ENCODE measurements around the gene UNK. TPM values are rescaled to one million over a fixed set of nuclear protein-coding genes. Genes with fewer than 3 reads are reported as not detected.

UNK gene
- total RNA-seq, 1 experiment from 2014 or later = 35.4 TPM

DNA sequence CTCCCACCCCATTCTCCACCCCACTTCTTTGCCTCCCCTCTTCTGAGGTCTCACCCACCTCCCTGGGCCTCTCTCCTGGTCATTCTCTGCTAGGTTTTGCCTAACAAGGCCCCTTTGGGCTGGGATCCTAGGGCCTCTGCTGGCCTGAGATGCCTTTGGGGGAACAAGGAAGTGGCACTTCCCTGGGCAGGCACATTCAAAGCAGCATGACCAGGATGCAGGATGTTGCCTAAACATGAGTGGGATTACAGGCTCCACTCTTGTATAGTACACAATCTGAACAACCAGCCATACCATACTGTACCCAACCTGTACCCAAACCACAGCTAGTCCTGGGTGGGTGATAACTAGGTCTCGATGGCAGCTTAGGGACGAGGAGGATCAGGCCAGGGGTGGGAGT, 28.6 kb upstream of the UNK start:
- ChIA-PET POLR2A (interaction anchor here (0.5 kb wide), 1 partner anchor 10 kb away, joined by 3 read pairs; no protein-coding TSS in a partner anchor), CTCF (interaction anchor here (0.6 to 9.4 kb wide), 4 partner anchors 6 to 155 kb away, joined by 3 to 318 read pairs (median 40); partner anchors contain the start of gene GALK1)
- peaks cover 13% of the 10 kb centered on the region for H3K4me1 Mint-ChIP-seq
- no peak overlapping the region for H3K4me3 Mint-ChIP-seq
- no peak for ATAC-seq
- TF ChIP-seq, protein P1, sequence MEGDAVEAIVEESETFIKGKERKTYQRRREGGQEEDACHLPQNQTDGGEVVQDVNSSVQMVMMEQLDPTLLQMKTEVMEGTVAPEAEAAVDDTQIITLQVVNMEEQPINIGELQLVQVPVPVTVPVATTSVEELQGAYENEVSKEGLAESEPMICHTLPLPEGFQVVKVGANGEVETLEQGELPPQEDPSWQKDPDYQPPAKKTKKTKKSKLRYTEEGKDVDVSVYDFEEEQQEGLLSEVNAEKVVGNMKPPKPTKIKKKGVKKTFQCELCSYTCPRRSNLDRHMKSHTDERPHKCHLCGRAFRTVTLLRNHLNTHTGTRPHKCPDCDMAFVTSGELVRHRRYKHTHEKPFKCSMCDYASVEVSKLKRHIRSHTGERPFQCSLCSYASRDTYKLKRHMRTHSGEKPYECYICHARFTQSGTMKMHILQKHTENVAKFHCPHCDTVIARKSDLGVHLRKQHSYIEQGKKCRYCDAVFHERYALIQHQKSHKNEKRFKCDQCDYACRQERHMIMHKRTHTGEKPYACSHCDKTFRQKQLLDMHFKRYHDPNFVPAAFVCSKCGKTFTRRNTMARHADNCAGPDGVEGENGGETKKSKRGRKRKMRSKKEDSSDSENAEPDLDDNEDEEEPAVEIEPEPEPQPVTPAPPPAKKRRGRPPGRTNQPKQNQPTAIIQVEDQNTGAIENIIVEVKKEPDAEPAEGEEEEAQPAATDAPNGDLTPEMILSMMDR (IDR thresholded peaks at IDR 0.05) = no peak
- TF ChIP-seq EMX1 (CRISPR knock-in tag; IDR thresholded peaks at IDR 0.05) (no peak), GRHL2 (CRISPR knock-in tag; IDR thresholded peaks at IDR 0.05; ENCODE audit: insufficient replicate concordance, severe bottlenecking) (no peak), SOX15 (CRISPR knock-in tag; IDR thresholded peaks at IDR 0.05) (no peak), RELA (CRISPR knock-in tag; IDR thresholded peaks at IDR 0.05; ENCODE audit: borderline replicate concordance) (no peak), SMAD4 (CRISPR knock-in tag; IDR thresholded peaks at IDR 0.05) (no peak), ZNF263 (CRISPR knock-in tag; IDR thresholded peaks at IDR 0.05; ENCODE audit: low read depth) (no peak), PRRX2 (CRISPR knock-in tag; IDR thresholded peaks at IDR 0.05) (no peak), ZNF317 (CRISPR knock-in tag; IDR thresholded peaks at IDR 0.05; ENCODE audit: borderline replicate concordance, low read depth) (no peak), SMAD3 (CRISPR knock-in tag; IDR thresholded peaks at IDR 0.05; ENCODE audit: borderline replicate concordance) (no peak), MYBL2 (CRISPR knock-in tag; IDR thresholded peaks at IDR 0.05) (no peak), ATF6 (CRISPR knock-in tag; IDR thresholded peaks at IDR 0.05) (no peak), TEAD1 (CRISPR knock-in tag; IDR thresholded peaks at IDR 0.05) (no peak)
- TF ChIP-seq, protein P2, sequence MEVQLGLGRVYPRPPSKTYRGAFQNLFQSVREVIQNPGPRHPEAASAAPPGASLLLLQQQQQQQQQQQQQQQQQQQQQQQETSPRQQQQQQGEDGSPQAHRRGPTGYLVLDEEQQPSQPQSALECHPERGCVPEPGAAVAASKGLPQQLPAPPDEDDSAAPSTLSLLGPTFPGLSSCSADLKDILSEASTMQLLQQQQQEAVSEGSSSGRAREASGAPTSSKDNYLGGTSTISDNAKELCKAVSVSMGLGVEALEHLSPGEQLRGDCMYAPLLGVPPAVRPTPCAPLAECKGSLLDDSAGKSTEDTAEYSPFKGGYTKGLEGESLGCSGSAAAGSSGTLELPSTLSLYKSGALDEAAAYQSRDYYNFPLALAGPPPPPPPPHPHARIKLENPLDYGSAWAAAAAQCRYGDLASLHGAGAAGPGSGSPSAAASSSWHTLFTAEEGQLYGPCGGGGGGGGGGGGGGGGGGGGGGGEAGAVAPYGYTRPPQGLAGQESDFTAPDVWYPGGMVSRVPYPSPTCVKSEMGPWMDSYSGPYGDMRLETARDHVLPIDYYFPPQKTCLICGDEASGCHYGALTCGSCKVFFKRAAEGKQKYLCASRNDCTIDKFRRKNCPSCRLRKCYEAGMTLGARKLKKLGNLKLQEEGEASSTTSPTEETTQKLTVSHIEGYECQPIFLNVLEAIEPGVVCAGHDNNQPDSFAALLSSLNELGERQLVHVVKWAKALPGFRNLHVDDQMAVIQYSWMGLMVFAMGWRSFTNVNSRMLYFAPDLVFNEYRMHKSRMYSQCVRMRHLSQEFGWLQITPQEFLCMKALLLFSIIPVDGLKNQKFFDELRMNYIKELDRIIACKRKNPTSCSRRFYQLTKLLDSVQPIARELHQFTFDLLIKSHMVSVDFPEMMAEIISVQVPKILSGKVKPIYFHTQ (CRISPR knock-in tag; IDR thresholded peaks at IDR 0.05) = no peak
- TF ChIP-seq, protein P3, sequence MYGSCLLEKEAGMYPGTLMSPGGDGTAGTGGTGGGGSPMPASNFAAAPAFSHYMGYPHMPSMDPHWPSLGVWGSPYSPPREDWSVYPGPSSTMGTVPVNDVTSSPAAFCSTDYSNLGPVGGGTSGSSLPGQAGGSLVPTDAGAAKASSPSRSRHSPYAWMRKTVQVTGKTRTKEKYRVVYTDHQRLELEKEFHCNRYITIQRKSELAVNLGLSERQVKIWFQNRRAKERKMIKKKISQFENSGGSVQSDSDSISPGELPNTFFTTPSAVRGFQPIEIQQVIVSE (CRISPR knock-in tag; IDR thresholded peaks at IDR 0.05; ENCODE audit: borderline replicate concordance) = no peak
- no peak for DNase-seq (ENCODE audit: low spot score)
- no peak overlapping the region for H3K27ac Mint-ChIP-seq
- peaks cover 8% of the 10 kb centered on the region for H3K27me3 Mint-ChIP-seq (ENCODE audit: low read depth)
- no peaks in the 10 kb centered on the region for H3K36me3 Mint-ChIP-seq
- no peaks in the 10 kb centered on the region for H3K9me3 Mint-ChIP-seq

DNA sequence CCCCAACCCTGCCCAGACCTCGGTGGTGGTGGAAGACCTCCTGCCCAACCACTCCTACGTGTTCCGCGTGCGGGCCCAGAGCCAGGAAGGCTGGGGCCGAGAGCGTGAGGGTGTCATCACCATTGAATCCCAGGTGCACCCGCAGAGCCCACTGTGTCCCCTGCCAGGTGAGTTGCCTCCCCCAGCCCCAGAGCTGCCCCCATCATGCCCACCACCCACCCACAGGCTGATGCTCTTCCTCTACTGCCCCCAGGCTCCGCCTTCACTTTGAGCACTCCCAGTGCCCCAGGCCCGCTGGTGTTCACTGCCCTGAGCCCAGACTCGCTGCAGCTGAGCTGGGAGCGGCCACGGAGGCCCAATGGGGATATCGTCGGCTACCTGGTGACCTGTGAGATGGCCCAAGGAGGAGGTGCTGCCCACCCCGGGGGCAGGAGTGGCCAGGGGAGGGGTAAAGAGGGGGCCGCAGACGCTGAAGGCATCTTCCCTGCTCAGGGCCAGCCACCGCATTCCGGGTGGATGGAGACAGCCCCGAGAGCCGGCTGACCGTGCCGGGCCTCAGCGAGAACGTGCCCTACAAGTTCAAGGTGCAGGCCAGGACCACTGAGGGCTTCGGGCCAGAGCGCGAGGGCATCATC, 28.0 kb upstream of the UNK start:
- POLR2A ChIA-PET = no interaction called here
- H3K27me3 Mint-ChIP-seq (ENCODE audit: low read depth) = peaks cover 8% of the 10 kb centered on the region
- H3K36me3 Mint-ChIP-seq = no peaks in the 10 kb centered on the region
- DNase-seq (ENCODE audit: low spot score) (no peak), ATAC-seq (no peak)
- H3K4me3 Mint-ChIP-seq = no peak overlapping the region
- CTCF ChIA-PET = interaction anchor here (2.1 to 9.4 kb wide), 2 partner anchors 6 to 156 kb away, joined by 9 to 318 read pairs; partner anchors contain the start of gene GALK1
- TF ChIP-seq, protein P4, sequence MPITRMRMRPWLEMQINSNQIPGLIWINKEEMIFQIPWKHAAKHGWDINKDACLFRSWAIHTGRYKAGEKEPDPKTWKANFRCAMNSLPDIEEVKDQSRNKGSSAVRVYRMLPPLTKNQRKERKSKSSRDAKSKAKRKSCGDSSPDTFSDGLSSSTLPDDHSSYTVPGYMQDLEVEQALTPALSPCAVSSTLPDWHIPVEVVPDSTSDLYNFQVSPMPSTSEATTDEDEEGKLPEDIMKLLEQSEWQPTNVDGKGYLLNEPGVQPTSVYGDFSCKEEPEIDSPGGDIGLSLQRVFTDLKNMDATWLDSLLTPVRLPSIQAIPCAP (CRISPR knock-in tag; IDR thresholded peaks at IDR 0.05) = no peak
- TF ChIP-seq ZNF232 (CRISPR knock-in tag; IDR thresholded peaks at IDR 0.05) (no peak), ZNF219 (CRISPR knock-in tag; IDR thresholded peaks at IDR 0.05; ENCODE audit: borderline replicate concordance) (no peak), NFE2L1 (CRISPR knock-in tag; IDR thresholded peaks at IDR 0.05) (no peak)
- H3K9me3 Mint-ChIP-seq = no peaks in the 10 kb centered on the region
- no peak overlapping the region for H3K27ac Mint-ChIP-seq
- H3K4me1 Mint-ChIP-seq = peaks cover 13% of the 10 kb centered on the region

Measured in WTC11 (cell line).